ENCODE data around the gene HINFP. TPM values are rescaled to one million over a fixed set of nuclear protein-coding genes. Genes with fewer than 3 reads are reported as not detected.
A peak's percentile ranks its signal among the peaks of the same experiment; 100 is the strongest.
"Not testable (repeated sequence)": the region's sequence is repeated elsewhere in the genome, so short reads cannot be mapped to it uniquely, and the experiment has no call there.

HINFP gene
- total and polyA plus RNA-seq, 2 donors = 19.5 to 24.0 TPM

GRCh38 chr11:119121811-119122124, 388 bp downstream of the HINFP start:
- DNase-seq (ENCODE audit: low read depth in 6 of 9, low spot score in 9 of 9) = peak in 1 of 9 donors; percentile 19
- H3K27me3 ChIP-seq (ENCODE audit: control insufficient read depth in 2 of 2, insufficient read depth in 1 of 2, low read length in 1 of 2) = no peaks in the 10 kb centered on the region
- H3K27ac ChIP-seq (ENCODE audit: low read depth in 1 of 2, low read length in 1 of 2) = peak overlapping the region; percentile 74 to 79
- WGBS = under 1% methylated on average over 20 of the region's 20 CpGs
- H3K4me3 ChIP-seq (ENCODE audit: low read length in 2 of 2) = peak overlapping the region; percentile 76 to 89
- H3K36me3 ChIP-seq (ENCODE audit: control insufficient read depth in 2 of 2, insufficient read depth in 2 of 2, low read length in 1 of 2) = peaks cover 20 to 24% of the 10 kb centered on the region in 2 donors
- no peaks in the 10 kb centered on the region for H3K9me3 ChIP-seq (ENCODE audit: control insufficient read depth in 2 of 2, insufficient read depth in 1 of 2, low read length in 1 of 2)
- H3K4me1 ChIP-seq (ENCODE audit: control insufficient read depth in 2 of 2, insufficient read depth in 2 of 2, low read length in 2 of 2) = peaks cover 18 to 27% of the 10 kb centered on the region in 2 donors

DNA sequence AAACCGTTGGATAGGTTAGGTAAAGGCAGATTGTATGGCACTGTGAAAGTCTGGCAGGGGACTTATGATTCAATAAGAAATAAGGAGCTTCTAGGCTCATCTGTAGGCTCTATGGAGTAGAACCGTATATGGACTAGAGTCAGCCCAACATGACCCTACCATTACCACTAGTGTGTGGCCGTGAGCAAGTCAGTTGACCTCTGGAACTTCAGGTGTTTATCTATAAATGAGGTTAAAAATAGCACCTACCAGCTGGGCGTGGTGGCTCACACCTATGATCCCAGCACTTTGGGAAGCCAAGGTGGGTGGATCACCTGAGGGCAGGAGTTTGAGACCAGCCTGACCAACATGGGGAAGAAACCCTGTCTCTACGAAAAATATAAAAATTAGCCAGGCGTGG, 4.4 kb downstream of the HINFP start:
- Histone ChIP-seq H3K4me1 (ENCODE audit: control insufficient read depth in 2 of 2, insufficient read depth in 2 of 2, low read length in 2 of 2) (peaks cover 17 to 25% of the 10 kb centered on the region in 2 donors), H3K36me3 (ENCODE audit: control insufficient read depth in 2 of 2, insufficient read depth in 2 of 2, low read length in 1 of 2) (peaks cover 20 to 37% of the 10 kb centered on the region in 2 donors), H3K27ac (ENCODE audit: low read depth in 1 of 2, low read length in 1 of 2) (no peak overlapping the region), H3K9me3 (ENCODE audit: control insufficient read depth in 2 of 2, insufficient read depth in 1 of 2, low read length in 1 of 2) (no peaks in the 10 kb centered on the region), H3K4me3 (ENCODE audit: low read length in 2 of 2) (no peak overlapping the region), H3K27me3 (ENCODE audit: control insufficient read depth in 2 of 2, insufficient read depth in 1 of 2, low read length in 1 of 2) (no peaks in the 10 kb centered on the region)
- no peak for DNase-seq (ENCODE audit: low read depth in 6 of 9, low spot score in 9 of 9)
- WGBS = 97% methylated on average over 6 of the region's 6 CpGs

GRCh38 chr11:119126675-119127268, 5.4 kb downstream of the HINFP start:
- Histone ChIP-seq H3K36me3 (ENCODE audit: control insufficient read depth in 2 of 2, insufficient read depth in 2 of 2, low read length in 1 of 2) (peaks cover 29 to 47% of the 10 kb centered on the region in 2 donors), H3K9me3 (ENCODE audit: control insufficient read depth in 2 of 2, insufficient read depth in 1 of 2, low read length in 1 of 2) (no peaks in the 10 kb centered on the region), H3K4me3 (ENCODE audit: low read length in 2 of 2) (no peak overlapping the region), H3K27ac (ENCODE audit: low read depth in 1 of 2, low read length in 1 of 2) (peak overlapping the region; percentile 54 to 60), H3K27me3 (ENCODE audit: control insufficient read depth in 2 of 2, insufficient read depth in 1 of 2, low read length in 1 of 2) (no peaks in the 10 kb centered on the region), H3K4me1 (ENCODE audit: control insufficient read depth in 2 of 2, insufficient read depth in 2 of 2, low read length in 2 of 2) (peaks cover 15 to 22% of the 10 kb centered on the region in 2 donors)
- 92% methylated on average over 5 of the region's 5 CpGs for WGBS
- DNase-seq (ENCODE audit: low read depth in 6 of 9, low spot score in 9 of 9) = peak in 1 of 9 donors; percentile 44

- Histone ChIP-seq H3K27ac (ENCODE audit: low read depth in 1 of 2, low read length in 1 of 2) (no peak overlapping the region), H3K4me1 (ENCODE audit: control insufficient read depth in 2 of 2, insufficient read depth in 2 of 2, low read length in 2 of 2) (peaks cover 7 to 11% of the 10 kb centered on the region in 2 donors), H3K4me3 (ENCODE audit: low read length in 2 of 2) (no peak overlapping the region), H3K36me3 (ENCODE audit: control insufficient read depth in 2 of 2, insufficient read depth in 2 of 2, low read length in 1 of 2) (peaks cover 44 to 64% of the 10 kb centered on the region in 2 donors), H3K9me3 (ENCODE audit: control insufficient read depth in 2 of 2, insufficient read depth in 1 of 2, low read length in 1 of 2) (no peaks in the 10 kb centered on the region), H3K27me3 (ENCODE audit: control insufficient read depth in 2 of 2, insufficient read depth in 1 of 2, low read length in 1 of 2) (no peaks in the 10 kb centered on the region)
- no peak for DNase-seq (ENCODE audit: low read depth in 6 of 9, low spot score in 9 of 9)
- 96% methylated on average over 3 of the region's 3 CpGs for WGBS
Observed at GRCh38 chr11:119130662-119131061, 9.3 kb downstream of the HINFP start.

DNA sequence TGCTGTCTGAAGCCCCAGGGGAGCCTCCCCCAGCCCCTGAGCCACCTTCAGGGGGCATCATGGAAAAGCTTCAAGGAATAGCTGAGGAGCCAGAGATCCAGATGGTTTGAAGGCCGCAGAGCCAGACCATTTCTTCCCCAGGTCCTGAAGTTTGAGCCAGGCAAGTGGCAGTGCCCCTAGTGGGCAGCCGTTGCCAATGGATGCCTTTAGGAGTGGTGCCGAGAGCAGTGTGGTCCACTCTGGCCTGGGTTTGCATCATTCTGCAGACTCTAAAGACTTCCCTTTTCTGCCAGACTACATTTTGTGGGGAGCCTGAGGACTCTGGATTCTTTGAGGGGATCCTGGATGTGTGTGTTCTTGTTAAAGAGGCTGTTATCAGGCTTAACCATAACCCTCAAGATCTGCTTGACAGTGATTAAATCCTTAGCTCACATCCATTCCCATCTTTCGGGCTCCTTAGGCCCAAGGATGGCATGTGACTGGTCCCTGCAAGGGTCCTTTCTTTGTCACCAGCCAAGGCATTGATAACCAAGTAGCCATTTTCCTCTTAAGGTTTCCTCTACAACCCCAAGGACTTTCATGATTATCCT, 13.1 kb downstream of the HINFP start:
- Histone ChIP-seq H3K27me3 (ENCODE audit: control insufficient read depth in 2 of 2, insufficient read depth in 1 of 2, low read length in 1 of 2) (peaks cover 0 to 5% of the 10 kb centered on the region in 2 donors), H3K4me3 (ENCODE audit: low read length in 2 of 2) (no peak overlapping the region), H3K4me1 (ENCODE audit: control insufficient read depth in 2 of 2, insufficient read depth in 2 of 2, low read length in 2 of 2) (no peaks in the 10 kb centered on the region), H3K27ac (ENCODE audit: low read depth in 1 of 2, low read length in 1 of 2) (no peak overlapping the region), H3K9me3 (ENCODE audit: control insufficient read depth in 2 of 2, insufficient read depth in 1 of 2, low read length in 1 of 2) (no peaks in the 10 kb centered on the region), H3K36me3 (ENCODE audit: control insufficient read depth in 2 of 2, insufficient read depth in 2 of 2, low read length in 1 of 2) (peaks cover 44 to 55% of the 10 kb centered on the region in 2 donors)
- 92% methylated on average over 4 of the region's 4 CpGs for WGBS
- DNase-seq (ENCODE audit: low read depth in 6 of 9, low spot score in 9 of 9) = no peak

DNA sequence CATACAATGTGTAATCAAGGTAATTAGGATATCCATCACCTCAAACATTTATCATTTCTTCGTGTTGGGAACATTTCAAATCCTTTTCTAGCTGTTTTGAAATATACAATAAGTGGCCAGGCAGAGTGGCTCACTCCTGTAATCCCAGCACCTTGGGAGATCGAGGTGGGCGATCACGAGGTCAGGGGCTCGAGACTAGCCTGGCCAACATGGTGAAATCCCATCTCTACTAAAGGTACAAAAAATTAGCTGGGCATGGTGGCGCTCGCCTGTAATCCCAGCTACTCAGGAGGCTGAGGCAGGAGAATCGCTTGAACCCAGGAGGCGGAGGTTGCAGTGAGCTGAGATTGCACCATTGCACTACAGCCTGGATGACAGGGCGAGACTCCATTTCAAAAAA, 17.9 kb downstream of the HINFP start:
- not testable (repeated sequence) for H3K27ac ChIP-seq (ENCODE audit: low read depth in 1 of 2, low read length in 1 of 2); DNase-seq (ENCODE audit: low read depth in 6 of 9, low spot score in 9 of 9); H3K4me3 ChIP-seq (ENCODE audit: low read length in 2 of 2); H3K36me3 ChIP-seq (ENCODE audit: control insufficient read depth in 2 of 2, insufficient read depth in 2 of 2, low read length in 1 of 2); H3K9me3 ChIP-seq (ENCODE audit: control insufficient read depth in 2 of 2, insufficient read depth in 1 of 2, low read length in 1 of 2); H3K4me1 ChIP-seq (ENCODE audit: control insufficient read depth in 2 of 2, insufficient read depth in 2 of 2, low read length in 2 of 2)
- 96% methylated on average over 10 of the region's 10 CpGs for WGBS
- peaks cover 3 to 12% of the 10 kb centered on the region in 2 donors for H3K27me3 ChIP-seq (ENCODE audit: control insufficient read depth in 2 of 2, insufficient read depth in 1 of 2, low read length in 1 of 2)

GRCh38 chr11:119144825-119145486, 23.6 kb downstream of the HINFP start:
- Histone ChIP-seq H3K36me3 (ENCODE audit: control insufficient read depth in 2 of 2, insufficient read depth in 2 of 2, low read length in 1 of 2) (no peaks in the 10 kb centered on the region), H3K27me3 (ENCODE audit: control insufficient read depth in 2 of 2, insufficient read depth in 1 of 2, low read length in 1 of 2) (peaks cover 9 to 43% of the 10 kb centered on the region in 2 donors), H3K9me3 (ENCODE audit: control insufficient read depth in 2 of 2, insufficient read depth in 1 of 2, low read length in 1 of 2) (no peaks in the 10 kb centered on the region), H3K4me1 (ENCODE audit: control insufficient read depth in 2 of 2, insufficient read depth in 2 of 2, low read length in 2 of 2) (peaks cover 14 to 22% of the 10 kb centered on the region in 2 donors), H3K4me3 (ENCODE audit: low read length in 2 of 2) (no peak overlapping the region), H3K27ac (ENCODE audit: low read depth in 1 of 2, low read length in 1 of 2) (no peak overlapping the region)
- 37% methylated on average over 7 of the region's 7 CpGs for WGBS
- no peak for DNase-seq (ENCODE audit: low read depth in 6 of 9, low spot score in 9 of 9)

DNA sequence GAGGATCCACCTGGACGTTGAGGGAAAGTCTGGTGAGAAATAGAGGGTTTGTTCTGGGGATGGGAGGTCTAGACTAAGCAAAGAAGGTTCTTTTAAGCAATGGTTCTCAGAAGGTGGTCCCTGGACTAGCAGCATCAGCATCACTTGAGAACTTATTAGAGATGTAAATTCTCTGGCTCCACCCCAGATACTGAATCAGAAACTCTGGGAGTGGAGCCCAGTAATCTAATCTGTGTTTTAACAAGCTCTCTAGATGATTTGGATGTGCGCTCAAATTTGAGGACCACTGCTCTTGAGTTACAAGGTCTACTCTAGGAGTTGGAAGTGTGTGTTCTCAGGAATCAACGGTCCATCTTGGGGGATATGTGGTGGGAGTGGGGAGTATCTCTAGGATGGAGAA, 24.2 kb downstream of the HINFP start:
- no peak overlapping the region for H3K4me3 ChIP-seq (ENCODE audit: low read length in 2 of 2)
- H3K4me1 ChIP-seq (ENCODE audit: control insufficient read depth in 2 of 2, insufficient read depth in 2 of 2, low read length in 2 of 2) = peaks cover 18 to 23% of the 10 kb centered on the region in 2 donors
- peaks cover 15 to 49% of the 10 kb centered on the region in 2 donors for H3K27me3 ChIP-seq (ENCODE audit: control insufficient read depth in 2 of 2, insufficient read depth in 1 of 2, low read length in 1 of 2)
- no peak overlapping the region for H3K27ac ChIP-seq (ENCODE audit: low read depth in 1 of 2, low read length in 1 of 2)
- no peak for DNase-seq (ENCODE audit: low read depth in 6 of 9, low spot score in 9 of 9)
- H3K36me3 ChIP-seq (ENCODE audit: control insufficient read depth in 2 of 2, insufficient read depth in 2 of 2, low read length in 1 of 2) = no peaks in the 10 kb centered on the region
- 71% methylated on average over 3 of the region's 3 CpGs for WGBS
- H3K9me3 ChIP-seq (ENCODE audit: control insufficient read depth in 2 of 2, insufficient read depth in 1 of 2, low read length in 1 of 2) = no peaks in the 10 kb centered on the region

- Histone ChIP-seq H3K4me1 (ENCODE audit: control insufficient read depth in 2 of 2, insufficient read depth in 2 of 2, low read length in 2 of 2) (peaks cover 23 to 29% of the 10 kb centered on the region in 2 donors), H3K4me3 (ENCODE audit: low read length in 2 of 2) (peak overlapping the region in 1 of 2 donors; percentile 63)
- WGBS = 32% methylated on average over 6 of the region's 6 CpGs
Observed at GRCh38 chr11:119147604-119148333, 26.4 kb downstream of the HINFP start.

More at GRCh38 chr11:119147604-119148333, 26.4 kb downstream of the HINFP start:
- Histone ChIP-seq H3K36me3 (ENCODE audit: control insufficient read depth in 2 of 2, insufficient read depth in 2 of 2, low read length in 1 of 2) (no peaks in the 10 kb centered on the region), H3K27ac (ENCODE audit: low read depth in 1 of 2, low read length in 1 of 2) (peak overlapping the region; percentile 56 to 88), H3K27me3 (ENCODE audit: control insufficient read depth in 2 of 2, insufficient read depth in 1 of 2, low read length in 1 of 2) (peaks cover 24 to 63% of the 10 kb centered on the region in 2 donors), H3K9me3 (ENCODE audit: control insufficient read depth in 2 of 2, insufficient read depth in 1 of 2, low read length in 1 of 2) (no peaks in the 10 kb centered on the region)
- DNase-seq (ENCODE audit: low read depth in 6 of 9, low spot score in 9 of 9) = peak; percentile 70 to 95 (median 85)

All from thymus (tissue), 11 donors.